NCI-H526 (cell line): Measurements from ENCODE around the gene FBRSL1.

ENCODE experiments used
- DNase-seq, 2 experiments: peaks; one replicate each; lab custom pipeline; 2025; lab: John Stamatoyannopoulos, UW

The FBRSL1 gene

GRCh38 chr12:132558861-132559623 lies 69.1 kb downstream of the FBRSL1 start:
- DNase-seq, result peak in 1 of 2 experiments; percentile 27

DNA sequence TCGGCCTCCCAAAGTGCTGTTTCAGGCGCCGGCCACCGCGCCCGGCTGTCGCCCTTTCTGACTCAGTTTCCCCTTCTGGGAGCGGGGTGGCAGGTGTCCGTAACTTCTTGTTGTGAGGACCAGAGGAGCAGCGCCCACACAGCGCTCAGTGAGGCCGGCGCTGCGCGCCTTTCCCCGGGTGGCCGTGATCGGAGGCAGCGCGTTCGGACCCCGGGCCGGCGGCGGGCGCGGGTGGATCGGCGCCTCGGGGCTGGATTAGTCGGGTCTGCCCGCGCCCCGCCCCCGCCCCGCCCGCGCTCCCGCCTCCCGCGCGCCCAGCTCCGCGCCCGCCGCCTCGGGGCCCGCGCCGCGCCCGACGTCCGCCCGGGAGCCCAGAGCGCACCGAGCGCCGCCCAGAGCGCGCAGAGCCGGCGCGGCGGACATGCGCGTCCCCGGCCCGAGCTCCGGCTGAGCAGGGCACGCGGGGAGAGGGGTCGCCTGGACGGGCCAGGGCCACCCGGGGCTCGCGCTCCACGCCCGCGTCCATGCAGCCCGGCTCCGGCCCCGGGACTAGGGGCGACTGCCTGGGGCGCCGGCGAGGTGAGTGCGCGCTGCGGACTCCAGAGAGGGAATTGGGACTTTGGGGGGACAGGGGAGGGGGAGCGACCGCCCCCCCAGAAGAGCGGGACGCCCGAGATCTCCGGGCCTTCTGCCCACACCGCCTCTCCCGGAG lies 69.9 kb downstream of the FBRSL1 start:
- DNase-seq, result peak in 1 of 2 experiments; percentile 90

- peak in 1 of 2 experiments; percentile 67 for DNase-seq
These were observed 70.3 kb downstream of the FBRSL1 start for GRCh38 chr12:132560364-132560613.

- DNase-seq, result peak; percentile 87 to 95
These were observed 70.9 kb downstream of the FBRSL1 start for GRCh38 chr12:132560614-132561426.
